GM12878 (cell line): ENCODE measurements around the gene HYAL1. TPM values are rescaled to one million over a fixed set of nuclear protein-coding genes. Genes with fewer than 3 reads are reported as not detected.

Experiments used
- BRCA1 ChIP-seq: IDR thresholded peaks from 2 replicates; pipeline ENCODE4 v1.6.1; 2011; ENCODE audit warnings: low read depth, low read length, improper control_type of control experiment
- GATAD2B ChIP-seq: fragments of 450-650 bp; conservative IDR thresholded peaks from 2 replicates; pipeline ENCODE4 v1.6.1; 2017; ENCODE audit warnings: low read depth, mild to moderate bottlenecking, moderate library complexity
- HCFC1 ChIP-seq: fragments of 150-350 bp; IDR thresholded peaks from 2 replicates; pipeline ENCODE4 v1.6.1; 2014; ENCODE audit warnings: low read length
- LARP7 ChIP-seq: fragments of 450-650 bp; IDR thresholded peaks from 2 replicates; pipeline ENCODE4 v1.6.1; 2017; ENCODE audit warnings: mild to moderate bottlenecking
- NFXL1 ChIP-seq: fragments of 450-650 bp; IDR thresholded peaks from 2 replicates; pipeline ENCODE4 v1.6.1; 2017; ENCODE audit warnings: antibody characterized with exemption, mild to moderate bottlenecking, borderline replicate concordance
- POLR2AphosphoS5 ChIP-seq: IDR thresholded peaks from 2 replicates; pipeline ENCODE4 v1.6.1; 2011; ENCODE audit warnings: mild to moderate bottlenecking, low read length, inconsistent platforms
- SIN3A ChIP-seq: IDR thresholded peaks from 2 replicates; pipeline ENCODE4 v1.6.1; 2012; ENCODE audit warnings: low read depth, low read length, improper control_type of control experiment
- SPI1 ChIP-seq: IDR thresholded peaks from 2 replicates; pipeline ENCODE4 v1.6.1; 2011; ENCODE audit warnings: low read depth, mild to moderate bottlenecking, low read length, moderate library complexity, borderline replicate concordance; ENCODE audit not compliant: insufficient read depth
- SREBF1 ChIP-seq: IDR thresholded peaks from 2 replicates; pipeline ENCODE4 v1.6.1; 2012; ENCODE audit warnings: mild to moderate bottlenecking, low read length
- SREBF2 ChIP-seq: IDR thresholded peaks from 2 replicates; pipeline ENCODE4 v1.6.1; 2012; ENCODE audit warnings: mild to moderate bottlenecking, low read length
- SRF ChIP-seq, 2 experiments: IDR thresholded peaks; 2 replicates each; pipeline ENCODE4 v1.6.1; 2011; ENCODE audit warnings: low read depth in 2 of 2, low read length in 2 of 2, mild to moderate bottlenecking in 1 of 2, moderate library complexity in 1 of 2
- ZNF24 ChIP-seq: fragments of 450-650 bp; IDR thresholded peaks from 2 replicates; pipeline ENCODE4 v1.6.1; 2017; ENCODE audit warnings: antibody characterized with exemption, mild to moderate bottlenecking
- ZNF622 ChIP-seq: fragments of 450-650 bp; IDR thresholded peaks from 2 replicates; pipeline ENCODE4 v1.6.1; 2017; ENCODE audit warnings: mild to moderate bottlenecking, inconsistent platforms
- polyA plus RNA-seq, 11 experiments: library from polyadenylated mRNA; depleted of rRNA in 4 of 11; unstranded in 6 of 11; stranded (reverse) in 5 of 11; fragments of >200 nt; fragmentation: Nextera tagmentation in 4 of 11; fragmentation: Illumina TruSeq in 1 of 11; extraction: Ambion mirVana in 4 of 11; extraction: Trizol in 1 of 11; gene quantifications; 1 replicate in 1 of 11; 2 replicates in 10 of 11; pipeline versions ENCODE4 v1.2.1 to v1.2.3, GENCODE V29; 2011 to 2016; ENCODE audit warnings: inconsistent platforms in 2 of 11, missing spikeins in 2 of 11, low read depth in 1 of 11
- total RNA-seq, 4 experiments: library from RNA; depleted of rRNA in 3 of 4; stranded (reverse); fragments of >200 nt in 3 of 4; fragmentation: Illumina TruSeq in 1 of 4; extraction: Trizol in 1 of 4; gene quantifications; 2 replicates each; pipeline versions ENCODE4 v1.2.1 to v1.2.3, GENCODE V29; 2013 to 2021
- TF ChIP-seq, protein P1 (sequence below): fragments of 450-650 bp; IDR thresholded peaks from 2 replicates; pipeline ENCODE4 v1.6.1; 2016; ENCODE audit warnings: mild to moderate bottlenecking
- TF ChIP-seq, protein P2 (sequence below): IDR thresholded peaks from 2 replicates; pipeline ENCODE4 v1.6.1; 2012; ENCODE audit warnings: low read length, inconsistent platforms

Gene HYAL1
- total and polyA plus RNA-seq, 10 of the 15 experiments (the other 5 are each of a cell fraction or from before 2014, with no cell fraction given), result 0.04 to 0.55 (median 0.18) TPM; not detected in 2

DNA sequence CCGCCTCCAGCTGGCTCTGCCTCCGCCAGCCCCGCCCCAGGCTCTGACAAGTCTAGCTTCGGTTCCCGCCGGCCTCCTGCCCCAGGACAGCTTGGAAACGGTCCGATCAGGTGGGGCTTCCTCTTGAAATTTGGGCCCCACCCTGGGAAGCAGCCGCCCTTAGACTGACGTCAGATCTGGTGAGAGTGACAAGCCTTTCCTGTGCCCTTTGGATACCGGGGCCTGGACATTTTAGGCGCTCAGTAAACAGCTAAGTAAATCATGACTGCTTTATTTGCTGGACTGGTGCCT is 3.8 kb downstream of the HYAL1 start (continued):
- TF ChIP-seq SREBF2, result no peak
- TF ChIP-seq NFXL1, result no peak
- TF ChIP-seq SREBF1, result no peak
- no peak for TF ChIP-seq GATAD2B
- TF ChIP-seq POLR2AphosphoS5, result no peak
- TF ChIP-seq BRCA1, result no peak
- TF ChIP-seq, protein P1, sequence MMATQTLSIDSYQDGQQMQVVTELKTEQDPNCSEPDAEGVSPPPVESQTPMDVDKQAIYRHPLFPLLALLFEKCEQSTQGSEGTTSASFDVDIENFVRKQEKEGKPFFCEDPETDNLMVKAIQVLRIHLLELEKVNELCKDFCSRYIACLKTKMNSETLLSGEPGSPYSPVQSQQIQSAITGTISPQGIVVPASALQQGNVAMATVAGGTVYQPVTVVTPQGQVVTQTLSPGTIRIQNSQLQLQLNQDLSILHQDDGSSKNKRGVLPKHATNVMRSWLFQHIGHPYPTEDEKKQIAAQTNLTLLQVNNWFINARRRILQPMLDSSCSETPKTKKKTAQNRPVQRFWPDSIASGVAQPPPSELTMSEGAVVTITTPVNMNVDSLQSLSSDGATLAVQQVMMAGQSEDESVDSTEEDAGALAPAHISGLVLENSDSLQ, result peak; percentile 78
- 0 out of 2 replicates have a peak, but pooled peaks have one; percentile 19 for TF ChIP-seq SIN3A
- no peak for TF ChIP-seq LARP7
- TF ChIP-seq ZNF24, result no peak
- TF ChIP-seq SPI1, result 0 out of 2 replicates have a peak, but pooled peaks have one; percentile 6
- TF ChIP-seq, protein P2, sequence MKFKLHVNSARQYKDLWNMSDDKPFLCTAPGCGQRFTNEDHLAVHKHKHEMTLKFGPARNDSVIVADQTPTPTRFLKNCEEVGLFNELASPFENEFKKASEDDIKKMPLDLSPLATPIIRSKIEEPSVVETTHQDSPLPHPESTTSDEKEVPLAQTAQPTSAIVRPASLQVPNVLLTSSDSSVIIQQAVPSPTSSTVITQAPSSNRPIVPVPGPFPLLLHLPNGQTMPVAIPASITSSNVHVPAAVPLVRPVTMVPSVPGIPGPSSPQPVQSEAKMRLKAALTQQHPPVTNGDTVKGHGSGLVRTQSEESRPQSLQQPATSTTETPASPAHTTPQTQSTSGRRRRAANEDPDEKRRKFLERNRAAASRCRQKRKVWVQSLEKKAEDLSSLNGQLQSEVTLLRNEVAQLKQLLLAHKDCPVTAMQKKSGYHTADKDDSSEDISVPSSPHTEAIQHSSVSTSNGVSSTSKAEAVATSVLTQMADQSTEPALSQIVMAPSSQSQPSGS, result no peak
- TF ChIP-seq SRF (IDR thresholded peaks at IDR 0.05; ENCODE audit: low read depth in 2 of 2, low read length in 2 of 2), result no peak
- no peak for TF ChIP-seq ZNF622
- TF ChIP-seq HCFC1, result no peak
